Activated gamma-delta T cell (primary cell): Measurements from ENCODE around the gene SCRN1.
"Not testable (repeated sequence)": the region's sequence is repeated elsewhere in the genome, so short reads cannot be mapped to it uniquely, and the experiment has no call there.

Source experiments
- DNase-seq: peaks from one replicate; lab custom pipeline; 2025; lab: John Stamatoyannopoulos, UW

Gene SCRN1

GRCh38 chr7:29890786-29891185, 98.8 kb downstream of the SCRN1 start:
- DNase-seq: not testable (repeated sequence)

DNA sequence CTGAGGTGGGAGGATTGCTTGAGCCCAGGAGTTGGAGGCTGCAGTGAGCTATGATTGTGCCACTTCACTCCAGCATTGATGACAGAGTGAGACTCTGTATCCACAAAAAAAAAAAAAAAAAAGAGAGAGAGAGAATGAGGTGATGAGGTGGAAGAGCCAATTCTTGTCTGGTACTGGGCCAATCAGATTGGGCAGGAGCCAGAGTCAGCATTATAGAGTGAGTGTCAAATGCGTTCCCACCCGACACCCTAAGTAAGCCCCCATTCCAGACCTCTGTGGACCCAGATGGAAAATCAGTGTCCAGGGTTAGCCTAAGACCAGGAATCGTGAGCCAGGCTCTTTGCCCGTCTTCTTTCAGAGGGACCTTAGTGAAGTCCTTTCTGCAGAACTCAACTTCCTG, 99.3 kb downstream of the SCRN1 start:
- no peak for DNase-seq

DNA sequence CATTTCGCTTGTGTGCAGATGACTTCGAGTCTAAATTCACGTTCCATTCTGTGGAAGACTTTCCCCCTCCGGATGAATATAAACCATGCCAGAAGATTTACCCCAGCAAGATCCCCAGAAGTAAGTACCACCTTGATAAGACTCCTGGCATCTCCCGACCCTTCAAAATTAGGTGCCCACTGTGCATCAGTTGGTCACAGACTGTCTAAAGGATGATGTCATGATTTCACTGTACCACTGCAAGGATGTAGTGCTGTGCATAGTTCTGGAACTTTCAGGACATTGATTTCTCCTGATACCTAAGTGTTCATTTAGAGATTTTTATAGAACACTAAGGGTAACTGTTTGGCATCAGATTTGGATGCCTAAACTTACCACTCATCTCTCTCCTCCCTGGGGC, 100.3 kb downstream of the SCRN1 start:
- no peak for DNase-seq

DNA sequence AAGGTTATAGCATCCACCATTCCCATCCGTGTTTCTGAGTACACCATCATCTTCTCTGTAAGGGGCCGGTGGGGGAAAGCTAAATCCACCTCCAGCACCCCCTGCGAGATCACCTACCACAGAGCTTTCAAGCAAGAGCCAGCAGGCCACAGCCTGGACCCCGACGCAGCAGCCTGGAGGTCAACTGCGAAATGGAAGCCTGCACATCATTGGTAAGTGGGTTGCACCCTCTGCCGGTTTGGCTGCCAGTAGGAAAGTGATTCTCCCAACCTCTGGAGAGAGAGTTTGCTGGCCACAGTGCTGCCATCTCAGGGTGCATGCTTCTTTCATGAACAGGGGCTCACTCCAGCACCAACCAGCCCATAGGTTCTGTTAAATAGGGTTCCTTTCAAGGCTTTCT, 101.6 kb downstream of the SCRN1 start:
- DNase-seq: no peak

GRCh38 chr7:29886827-29887226, 102.8 kb downstream of the SCRN1 start:
- DNase-seq: no peak

DNA sequence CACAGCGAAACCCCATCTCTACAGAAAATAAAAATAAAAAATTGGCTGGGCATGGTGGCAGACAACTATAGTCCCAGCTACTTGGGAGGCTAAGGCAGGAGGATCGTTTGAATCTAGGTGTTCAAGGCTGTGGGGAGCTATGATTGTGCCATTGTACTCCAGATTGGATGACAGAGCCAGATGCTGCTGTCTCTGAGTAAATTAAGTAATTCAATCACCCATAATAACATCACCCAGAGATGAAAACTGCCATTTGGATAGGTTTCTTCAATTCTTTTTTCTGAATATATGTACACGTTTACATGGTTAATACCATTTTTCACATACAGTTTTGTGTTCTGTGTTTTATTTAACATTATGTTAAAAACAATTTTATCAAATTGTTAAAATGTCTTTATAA, 104.0 kb downstream of the SCRN1 start:
- no peak for DNase-seq

DNA sequence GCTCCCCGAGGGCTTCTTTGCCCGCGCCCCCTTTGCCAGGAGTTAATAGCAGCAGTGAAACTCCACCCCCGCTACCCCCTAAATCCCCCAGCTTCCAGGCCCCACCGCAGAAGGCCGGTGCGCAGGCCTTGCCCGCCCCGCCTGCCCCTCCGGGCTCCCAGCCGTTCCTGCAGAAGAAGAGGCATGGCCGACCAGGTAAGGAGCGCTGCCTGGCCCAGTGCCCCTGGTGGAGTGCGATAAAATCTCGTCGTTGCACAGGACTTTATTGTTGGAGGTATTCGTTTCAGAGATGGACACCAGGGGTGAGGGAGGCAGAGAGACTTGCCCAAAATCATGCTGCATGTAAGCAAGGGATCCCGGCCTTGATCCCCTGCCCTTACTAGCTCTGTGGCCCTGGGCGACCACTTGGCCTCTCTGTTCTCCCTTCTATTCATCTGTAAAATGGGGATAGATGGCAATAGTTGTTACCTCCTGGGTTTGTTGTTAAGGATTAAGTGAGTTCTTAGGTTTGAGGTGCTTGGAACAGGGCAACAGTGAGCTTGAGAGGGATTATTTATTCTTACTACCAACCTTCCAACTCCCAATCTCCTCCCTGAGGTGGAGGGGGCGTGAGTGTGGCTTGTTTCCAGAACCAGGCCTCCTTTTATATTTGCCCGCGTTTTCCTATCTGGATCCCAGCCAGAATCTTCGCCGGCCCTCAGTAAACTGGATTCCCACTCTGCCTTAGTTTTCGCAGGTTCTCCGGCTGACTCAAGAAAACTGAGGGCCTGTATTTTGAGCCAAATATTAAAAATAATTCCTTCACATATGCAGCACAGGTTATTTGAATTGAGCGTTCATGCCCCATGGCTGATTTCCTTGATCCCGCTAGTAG, 105.0 kb downstream of the SCRN1 start:
- no peak for DNase-seq

GRCh38 chr7:29883462-29884398, 105.9 kb downstream of the SCRN1 start:
- no peak for DNase-seq

DNA sequence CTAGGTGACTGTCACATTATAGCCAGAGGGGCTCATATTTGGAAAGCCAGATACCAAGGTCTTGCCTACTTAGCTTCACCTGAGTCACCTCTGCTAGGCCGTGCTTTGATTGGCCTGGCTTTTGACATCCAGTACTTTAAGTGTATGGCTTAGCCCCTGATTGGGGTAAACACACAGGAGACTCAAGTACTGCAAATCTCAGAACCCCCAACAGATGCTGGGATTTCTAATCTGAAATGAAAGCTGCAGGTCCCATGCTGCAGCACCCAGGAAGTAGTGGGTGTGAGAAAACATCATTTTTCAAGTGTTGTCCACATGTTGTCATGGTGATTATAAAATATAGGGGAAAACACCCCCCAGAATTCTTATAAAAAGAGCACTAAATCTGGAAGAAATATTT, 107.1 kb downstream of the SCRN1 start:
- no peak for DNase-seq

- no peak for DNase-seq
Observed at GRCh38 chr7:29881724-29882123, 107.9 kb downstream of the SCRN1 start.

- no peak for DNase-seq
Observed at GRCh38 chr7:29879609-29880008, 110.0 kb downstream of the SCRN1 start.

DNA sequence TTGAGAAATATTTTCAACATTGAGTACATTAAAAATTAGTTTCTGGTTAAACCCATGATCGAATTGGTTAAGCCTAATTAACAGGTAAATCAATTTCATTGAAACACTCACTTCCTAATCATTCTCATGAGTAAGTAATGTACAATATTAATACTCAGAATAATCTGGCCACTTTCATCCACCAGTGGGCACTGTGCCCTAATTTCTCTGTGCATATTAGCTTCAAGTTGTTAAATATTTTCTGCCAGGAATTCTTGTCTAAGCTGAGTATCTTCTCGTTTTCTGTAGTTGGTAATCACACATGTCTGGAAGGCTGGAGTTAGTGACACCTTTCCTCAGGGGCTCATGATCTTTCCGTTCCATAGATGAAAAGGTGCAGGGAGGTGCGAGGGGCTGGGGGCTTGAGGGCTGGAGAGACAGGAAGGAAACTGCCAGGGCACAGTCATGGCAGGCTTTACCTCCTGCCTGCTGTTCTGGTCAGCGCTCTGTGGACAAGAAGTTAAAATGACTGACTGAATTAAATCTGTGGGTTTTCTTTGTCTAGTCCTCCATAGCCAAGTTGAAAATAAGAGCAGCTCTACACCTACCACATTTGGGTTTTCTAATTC, 111.4 kb downstream of the SCRN1 start:
- DNase-seq: no peak

DNA sequence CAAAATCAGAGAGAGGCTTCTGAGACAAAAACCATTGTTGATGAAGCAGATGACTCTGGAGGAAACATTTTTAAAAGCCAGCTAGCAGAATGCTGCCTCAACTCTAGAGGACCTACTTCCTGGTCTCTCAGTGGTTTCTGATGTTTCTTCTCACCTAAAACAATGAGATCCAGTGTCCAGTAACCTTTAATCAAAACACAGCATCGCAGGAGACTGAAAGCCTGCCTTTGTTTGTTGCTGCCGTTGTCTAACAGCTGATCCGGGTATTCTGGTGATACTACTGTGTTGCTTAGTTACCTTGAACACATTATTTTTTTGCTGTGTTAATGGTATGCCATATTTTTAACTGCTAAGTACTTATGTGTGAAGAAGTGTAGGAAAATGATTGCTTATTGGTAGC, 112.4 kb downstream of the SCRN1 start:
- DNase-seq: no peak

GRCh38 chr7:29875741-29876140, 113.9 kb downstream of the SCRN1 start:
- no peak for DNase-seq

DNA sequence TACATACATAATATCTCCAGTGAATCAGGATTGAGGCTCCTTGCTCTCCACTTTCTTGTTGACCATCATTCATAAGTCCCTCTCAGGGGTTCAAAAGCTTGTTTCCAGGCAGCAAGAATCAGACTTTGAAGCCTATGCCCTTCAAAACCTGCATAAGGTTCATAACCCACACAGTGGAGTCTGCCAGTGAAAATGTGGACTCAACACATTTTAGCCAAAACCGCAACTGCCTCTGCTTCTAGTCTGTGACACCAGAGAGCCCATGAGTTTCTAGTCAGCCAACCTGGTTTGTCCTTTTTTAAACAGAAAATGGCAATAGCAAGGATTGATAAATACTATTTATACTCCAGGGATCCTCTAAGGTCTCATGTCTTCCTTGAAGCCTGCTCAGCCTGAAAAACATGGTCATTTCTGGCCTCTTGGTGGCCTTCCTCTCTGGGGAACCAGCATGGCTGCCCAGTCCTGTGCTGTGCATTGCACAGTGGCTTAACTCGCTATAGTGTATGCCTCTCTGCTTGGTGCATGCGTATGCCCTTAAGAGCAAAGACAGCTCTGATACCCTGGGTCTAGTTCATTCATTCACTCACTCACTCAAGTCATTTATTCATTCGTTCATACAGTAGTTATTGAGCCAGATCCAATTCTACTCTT, 115.8 kb downstream of the SCRN1 start:
- no peak for DNase-seq

DNA sequence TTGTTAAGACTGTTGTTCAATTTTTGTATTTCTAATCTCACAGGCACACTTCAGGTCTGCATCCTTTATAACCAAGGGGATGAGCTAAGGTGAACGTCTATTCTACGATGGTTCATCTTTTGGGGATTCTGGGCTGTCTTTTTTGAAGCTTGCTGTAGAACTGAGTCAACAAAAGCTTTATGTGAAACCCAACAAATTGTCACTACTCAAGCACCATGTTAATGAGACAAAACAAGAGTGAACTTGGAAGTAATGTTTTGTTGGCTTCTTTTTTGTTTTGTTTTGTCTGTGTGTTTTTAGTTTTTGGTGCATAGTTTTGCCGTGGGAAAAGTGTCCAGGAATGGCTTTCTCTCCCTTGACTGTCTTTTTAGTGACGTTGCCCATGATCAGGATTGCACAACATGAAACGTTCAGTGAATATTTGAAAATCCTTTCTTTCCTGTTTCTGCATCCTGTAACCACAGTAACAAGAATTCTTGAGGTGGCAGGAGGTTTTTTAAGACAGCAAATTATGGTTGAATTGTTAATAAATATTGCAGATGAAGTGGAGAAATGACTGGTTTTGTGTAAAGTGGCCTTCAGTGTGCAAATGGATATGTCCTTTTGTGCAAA, 117.7 kb downstream of the SCRN1 start:
- no peak for DNase-seq
